K562 (cell line): Measurements from ENCODE around the gene GON4L.
"Not testable (repeated sequence)": the region's sequence is repeated elsewhere in the genome, so short reads cannot be mapped to it uniquely, and the experiment has no call there.

Experiments
- CHD2 ChIP-seq: IDR thresholded peaks from 2 replicates; pipeline ENCODE4 v1.6.1; 2011; ENCODE audit warnings: low read depth, low read length
- GATAD2A ChIP-seq: fragments of 450-650 bp; IDR thresholded peaks from 2 replicates; pipeline ENCODE4 v1.6.1; 2017
- MEF2A ChIP-seq: IDR thresholded peaks from 2 replicates; pipeline ENCODE4 v1.6.1; 2011; ENCODE audit warnings: low read depth, mild to moderate bottlenecking, low read length, moderate library complexity; ENCODE audit not compliant: control insufficient read depth
- POLR2A ChIP-seq: fragments of 450-650 bp; conservative IDR thresholded peaks from 2 replicates; pipeline ENCODE4 v1.6.1; 2016
- RBM22 ChIP-seq: fragments of 200-400 bp; formaldehyde crosslinking; IDR thresholded peaks from 2 replicates; pipeline ENCODE4 v1.6.1; 2018; ENCODE audit warnings: low read length, low read depth; ENCODE audit not compliant: poor library complexity, severe bottlenecking
- RFX5 ChIP-seq: IDR thresholded peaks from 2 replicates; pipeline ENCODE4 v1.6.1; 2011; ENCODE audit warnings: low read depth, mild to moderate bottlenecking, improper control_type of control experiment, low read length
- ZBTB49 ChIP-seq: sonication (generic); formaldehyde crosslinking; IDR thresholded peaks from 2 replicates; pipeline ENCODE4 v1.8.0; 2022; ENCODE audit warnings: missing genetic modification reagents, mild to moderate bottlenecking, borderline replicate concordance
- ZNF830 ChIP-seq: fragments of 250-450 bp; sonication (Bioruptor Pico); IDR thresholded peaks from 2 replicates; pipeline ENCODE4 v1.5.0; 2021; ENCODE audit warnings: mild to moderate bottlenecking

DNA sequence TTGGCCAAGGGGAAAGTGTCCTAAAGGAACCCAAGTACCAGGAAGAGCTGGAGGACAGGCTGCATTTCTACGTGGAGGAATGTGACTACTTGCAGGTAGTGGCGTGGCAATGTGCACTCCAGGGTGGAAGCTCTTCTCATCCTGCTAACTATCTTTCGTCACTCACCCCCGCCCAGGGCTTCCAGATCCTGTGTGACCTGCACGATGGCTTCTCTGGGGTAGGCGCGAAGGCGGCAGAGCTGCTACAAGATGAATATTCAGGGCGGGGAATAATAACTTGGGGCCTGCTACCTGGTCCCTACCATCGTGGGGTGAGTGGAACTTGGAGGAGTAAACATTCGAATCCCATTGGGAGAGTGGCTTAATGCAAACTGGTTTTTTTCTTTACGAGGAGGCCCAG is 109.4 kb downstream of the GON4L start:
- not testable (repeated sequence) for TF ChIP-seq POLR2A; RBM22; RFX5; ZNF830 (CRISPR knock-in tag); GATAD2A; CHD2; MEF2A; ZBTB49 (CRISPR knock-in tag)
